ENCODE results near the gene IKZF3. TPM values are rescaled to one million over a fixed set of nuclear protein-coding genes. Genes with fewer than 3 reads are reported as not detected.

IKZF3 gene
- total and polyA plus RNA-seq, 8 donors = 0.56 to 5.4 (median 1.1) TPM; not detected in 1

DNA sequence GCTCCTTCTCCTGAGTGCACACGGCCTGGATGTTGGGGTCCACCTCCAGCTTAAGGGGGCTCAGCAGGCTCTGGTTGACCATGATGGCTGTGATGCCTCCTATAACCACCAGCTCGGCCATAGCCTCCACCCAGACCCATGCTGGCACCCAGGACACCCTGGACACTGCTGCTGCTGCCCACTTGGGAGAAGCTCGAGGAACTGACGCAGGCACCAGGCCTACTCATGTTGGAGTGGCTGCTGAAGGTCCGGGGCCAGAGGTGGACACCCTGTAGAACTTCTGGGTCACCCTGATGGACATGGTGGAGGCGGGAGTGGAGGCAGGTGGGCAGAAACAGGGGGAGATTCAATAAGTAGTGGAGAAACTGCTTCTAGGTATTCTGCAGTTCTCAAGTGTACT lies 28.0 kb downstream of the IKZF3 start:
- H3K4me3 ChIP-seq = no peak overlapping the region
- H3K9me3 ChIP-seq = peaks cover 0 to 22% (median 20%) of the 10 kb centered on the region in 4 donors
- peaks cover 0 to 15% (median 0%) of the 10 kb centered on the region in 3 donors for H3K27me3 ChIP-seq
- H3K4me1 ChIP-seq = no peaks in the 10 kb centered on the region
- no peak for TF ChIP-seq POLR2A (IDR thresholded peaks at IDR 0.05)
- TF ChIP-seq POLR2AphosphoS5 (IDR thresholded peaks at IDR 0.05) = no peak
- TF ChIP-seq, protein P1, sequence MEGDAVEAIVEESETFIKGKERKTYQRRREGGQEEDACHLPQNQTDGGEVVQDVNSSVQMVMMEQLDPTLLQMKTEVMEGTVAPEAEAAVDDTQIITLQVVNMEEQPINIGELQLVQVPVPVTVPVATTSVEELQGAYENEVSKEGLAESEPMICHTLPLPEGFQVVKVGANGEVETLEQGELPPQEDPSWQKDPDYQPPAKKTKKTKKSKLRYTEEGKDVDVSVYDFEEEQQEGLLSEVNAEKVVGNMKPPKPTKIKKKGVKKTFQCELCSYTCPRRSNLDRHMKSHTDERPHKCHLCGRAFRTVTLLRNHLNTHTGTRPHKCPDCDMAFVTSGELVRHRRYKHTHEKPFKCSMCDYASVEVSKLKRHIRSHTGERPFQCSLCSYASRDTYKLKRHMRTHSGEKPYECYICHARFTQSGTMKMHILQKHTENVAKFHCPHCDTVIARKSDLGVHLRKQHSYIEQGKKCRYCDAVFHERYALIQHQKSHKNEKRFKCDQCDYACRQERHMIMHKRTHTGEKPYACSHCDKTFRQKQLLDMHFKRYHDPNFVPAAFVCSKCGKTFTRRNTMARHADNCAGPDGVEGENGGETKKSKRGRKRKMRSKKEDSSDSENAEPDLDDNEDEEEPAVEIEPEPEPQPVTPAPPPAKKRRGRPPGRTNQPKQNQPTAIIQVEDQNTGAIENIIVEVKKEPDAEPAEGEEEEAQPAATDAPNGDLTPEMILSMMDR (IDR thresholded peaks at IDR 0.05) = no peak
- no peak for TF ChIP-seq EP300 (IDR thresholded peaks at IDR 0.05)
- intact Hi-C loops (cut with DNase I; ENCODE audit: low total_unique reads) = no loop called here
- H3K27ac ChIP-seq = no peak overlapping the region
- 86 to 94% (median 93%) methylated on average over 5 to 6 of the region's 6 CpGs for WGBS, 5 donors
- DNase-seq = no peak
- no peaks in the 10 kb centered on the region for H3K36me3 ChIP-seq

DNA sequence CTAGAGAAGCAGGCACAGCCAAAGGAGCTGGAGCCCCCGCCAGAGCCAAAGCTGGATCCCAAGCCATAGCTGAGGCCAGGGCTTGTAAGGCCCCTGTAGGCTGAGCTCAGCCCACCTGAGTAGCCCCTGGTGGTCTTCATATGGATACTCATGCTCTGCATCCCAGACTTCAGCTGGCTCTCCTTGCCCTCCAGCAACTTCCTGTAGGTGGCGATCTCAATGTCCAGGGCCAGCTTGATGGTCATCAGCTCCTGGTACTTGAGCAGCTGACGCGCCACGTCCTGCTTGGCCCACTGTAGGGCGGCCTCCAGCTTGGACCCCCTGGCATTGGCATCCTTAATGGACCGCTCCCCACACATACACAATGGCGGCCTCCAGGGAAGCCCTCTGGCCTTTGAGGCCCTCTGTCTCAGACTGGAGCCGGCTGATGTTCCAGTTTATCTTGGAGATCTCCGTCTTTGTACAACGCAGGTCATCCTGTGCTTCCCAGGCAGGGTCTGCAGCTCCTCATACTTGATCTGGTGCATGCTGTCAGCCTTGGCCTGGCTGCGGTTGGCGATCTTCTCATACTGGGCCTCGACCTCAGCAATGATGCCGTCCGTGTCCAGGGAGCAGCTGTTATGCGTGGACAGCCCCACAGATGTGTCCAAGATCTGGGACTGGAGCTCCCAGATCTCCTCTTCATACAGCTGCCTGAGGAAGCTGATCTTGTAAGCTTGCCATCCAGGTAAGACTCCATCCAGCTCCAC lies 28.9 kb downstream of the IKZF3 start:
- TF ChIP-seq POLR2A (IDR thresholded peaks at IDR 0.05) (no peak), EP300 (IDR thresholded peaks at IDR 0.05) (no peak), POLR2AphosphoS5 (IDR thresholded peaks at IDR 0.05) (no peak)
- TF ChIP-seq, protein P1 (IDR thresholded peaks at IDR 0.05) = no peak
- WGBS, 5 donors = 95 to 97% (median 97%) methylated on average over 16 to 17 of the region's 17 CpGs

DNA sequence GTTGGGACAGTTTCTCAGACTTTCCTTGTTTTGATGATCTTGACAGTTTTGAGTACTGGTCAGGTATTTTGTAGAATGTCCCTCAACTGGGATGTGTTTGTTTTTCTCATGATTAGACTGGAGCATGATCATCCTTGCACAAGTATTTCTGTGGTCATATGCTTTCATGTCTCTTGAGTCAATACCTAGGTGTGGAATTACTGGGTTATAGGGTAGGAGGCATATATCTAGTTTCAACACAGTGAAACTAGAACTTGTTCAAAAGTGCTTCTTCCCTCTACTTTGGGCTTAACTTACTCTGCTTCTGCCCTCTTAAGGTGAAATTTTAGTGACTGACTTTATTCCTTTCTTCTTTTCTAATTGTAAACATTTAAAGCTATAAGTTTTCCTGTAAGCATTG lies 30.1 kb downstream of the IKZF3 start:
- Histone ChIP-seq H3K27ac (no peak overlapping the region), H3K27me3 (peaks cover 0 to 4% (median 0%) of the 10 kb centered on the region in 3 donors), H3K4me3 (no peak overlapping the region), H3K4me1 (no peaks in the 10 kb centered on the region), H3K9me3 (peaks cover 0 to 22% (median 20%) of the 10 kb centered on the region in 4 donors), H3K36me3 (no peaks in the 10 kb centered on the region)
- intact Hi-C loops (cut with DNase I; ENCODE audit: low total_unique reads) = no loop called here
- no peak for TF ChIP-seq POLR2A (IDR thresholded peaks at IDR 0.05)
- TF ChIP-seq EP300 (IDR thresholded peaks at IDR 0.05) = no peak
- no peak for TF ChIP-seq POLR2AphosphoS5 (IDR thresholded peaks at IDR 0.05)
- TF ChIP-seq, protein P1 (IDR thresholded peaks at IDR 0.05) = no peak
- no peak for DNase-seq

More for the DNA sequence above, 28.9 kb downstream of the IKZF3 start:
- intact Hi-C loops (cut with DNase I; ENCODE audit: low total_unique reads) = no loop called here
- H3K9me3 ChIP-seq = peaks cover 0 to 22% (median 20%) of the 10 kb centered on the region in 4 donors
- H3K27ac ChIP-seq = no peak overlapping the region
- H3K4me1 ChIP-seq = no peaks in the 10 kb centered on the region
- H3K27me3 ChIP-seq = peaks cover 0 to 9% (median 0%) of the 10 kb centered on the region in 3 donors
- no peak overlapping the region for H3K4me3 ChIP-seq
- H3K36me3 ChIP-seq = no peaks in the 10 kb centered on the region
- DNase-seq = no peak

DNA sequence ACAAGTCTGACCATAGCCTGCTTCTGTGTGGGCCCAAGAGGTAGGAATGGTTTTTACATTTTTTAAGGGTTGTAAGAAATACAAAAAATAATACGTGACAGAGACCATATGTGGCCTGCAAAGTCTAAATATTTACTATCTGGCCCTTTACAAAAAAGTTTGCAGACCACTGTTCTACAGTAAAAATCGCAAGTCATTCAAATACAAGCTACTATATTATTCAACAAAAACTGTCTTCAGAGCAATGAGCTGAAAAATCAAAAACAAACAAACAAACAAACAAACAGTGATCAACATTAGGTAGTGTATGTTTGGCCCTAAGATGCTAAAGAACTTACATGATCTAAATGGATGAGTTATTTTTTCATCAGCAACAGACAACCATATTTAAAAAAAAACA lies 32.5 kb downstream of the IKZF3 start:
- Histone ChIP-seq H3K9me3 (peaks cover 0 to 4% (median 0%) of the 10 kb centered on the region in 4 donors), H3K36me3 (no peaks in the 10 kb centered on the region), H3K4me3 (no peak overlapping the region), H3K27me3 (peaks cover 0 to 4% (median 0%) of the 10 kb centered on the region in 3 donors), H3K4me1 (no peaks in the 10 kb centered on the region), H3K27ac (no peak overlapping the region)
- intact Hi-C loops (cut with DNase I; ENCODE audit: low total_unique reads) = no loop called here
- no peak for DNase-seq
- TF ChIP-seq, protein P1 (IDR thresholded peaks at IDR 0.05) = no peak
- no peak for TF ChIP-seq EP300 (IDR thresholded peaks at IDR 0.05)
- no peak for TF ChIP-seq POLR2A (IDR thresholded peaks at IDR 0.05)
- no peak for TF ChIP-seq POLR2AphosphoS5 (IDR thresholded peaks at IDR 0.05)
- 68 to 85% (median 74%) methylated on average over 2 of the region's 2 CpGs for WGBS, 5 donors

Measured in stomach (tissue), 9 donors.